ENCODE data around the gene ADGRF3. TPM values are rescaled to one million over a fixed set of nuclear protein-coding genes. Genes with fewer than 3 reads are reported as not detected.
A peak's percentile ranks its signal among the peaks of the same experiment; 100 is the strongest.

The ADGRF3 gene
- total and polyA plus RNA-seq, 2 of the 13 experiments (the other 11 are each of a cell fraction or from before 2014, with no cell fraction given) = 0.40 to 1.5 TPM

GRCh38 chr2:26346454-26347053 lies at the start of gene ADGRF3 (continued):
- TF ChIP-seq BRF2 (CRISPR knock-in tag; IDR thresholded peaks at IDR 0.05) (no peak), SNAPC4 (CRISPR knock-in tag; IDR thresholded peaks at IDR 0.05) (no peak), KDM4B (CRISPR knock-in tag; IDR thresholded peaks at IDR 0.05) (0 out of 2 replicates have a peak, but pooled peaks have one; percentile 17), ZFP41 (CRISPR knock-in tag; IDR thresholded peaks at IDR 0.05; ENCODE audit: borderline replicate concordance) (no peak), KLF13 (CRISPR knock-in tag; IDR thresholded peaks at IDR 0.05) (0 out of 2 replicates have a peak, but pooled peaks have one; percentile 43), JARID2 (CRISPR knock-in tag; IDR thresholded peaks at IDR 0.05; ENCODE audit: insufficient replicate concordance) (no peak), ZBTB33 (CRISPR knock-in tag; IDR thresholded peaks at IDR 0.05) (no peak), RELA (CRISPR knock-in tag; IDR thresholded peaks at IDR 0.05) (no peak), HNF1A (IDR thresholded peaks at IDR 0.05; ENCODE audit: low read depth) (no peak), HNF1A (CRISPR knock-in tag; IDR thresholded peaks at IDR 0.05; ENCODE audit: borderline replicate concordance) (no peak), PRDM10 (CRISPR knock-in tag; IDR thresholded peaks at IDR 0.05; ENCODE audit: low read depth) (no peak), ISX (CRISPR knock-in tag; conservative IDR thresholded peaks at IDR 0.05) (no peak)
